ENCODE results near the gene NHLH1.

GRCh38 chr1:160344936-160345335, 21.9 kb upstream of the NHLH1 start:
- TF ChIP-seq CTCF (IDR thresholded peaks at IDR 0.05; ENCODE audit: low read depth, low read length): no peak
- TF ChIP-seq POLR2A (IDR thresholded peaks at IDR 0.05; ENCODE audit: extremely low read depth, insufficient read length): no peak
- TF ChIP-seq, protein P1, sequence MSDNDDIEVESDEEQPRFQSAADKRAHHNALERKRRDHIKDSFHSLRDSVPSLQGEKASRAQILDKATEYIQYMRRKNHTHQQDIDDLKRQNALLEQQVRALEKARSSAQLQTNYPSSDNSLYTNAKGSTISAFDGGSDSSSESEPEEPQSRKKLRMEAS (IDR thresholded peaks at IDR 0.05; ENCODE audit: low read depth, low read length): no peak
